Tibial artery (tissue), 4 donors: ENCODE results near the gene OXGR1.

ENCODE experiments used
- DNase-seq, 2 donors: peaks; one replicate each; pipeline ENCODE4 v3.0.0-alpha.2; 2019
- H3K27ac ChIP-seq, 2 donors: fragments of 200-600 bp; sonication (generic) in 1 of 2; 1 replicate in 1 of 2; 2 replicates in 1 of 2; pipeline ENCODE4 v1.5.1; 2018 to 2019; ENCODE audit warnings: mild to moderate bottlenecking in 1 of 2
- H3K27me3 ChIP-seq, 2 donors: fragments of 200-600 bp; sonication (generic) in 1 of 2; one replicate each; pipeline versions ENCODE4 v1.5.1 to v1.6.0; 2016 to 2019
- H3K36me3 ChIP-seq, 3 donors: fragments of 200-600 bp; sonication (generic) in 2 of 3; one replicate each; pipeline ENCODE4 v1.5.1; 2016 to 2019; ENCODE audit warnings: mild to moderate bottlenecking in 2 of 3
- H3K4me1 ChIP-seq, 4 donors: fragments of 200-600 bp; sonication (generic) in 2 of 4; 1 replicate in 3 of 4; 2 replicates in 1 of 4; pipeline ENCODE4 v1.5.1; 2016 to 2019
- H3K4me3 ChIP-seq, 2 donors: fragments of 200-600 bp; sonication (generic) in 1 of 2; 1 replicate in 1 of 2; 2 replicates in 1 of 2; pipeline ENCODE4 v1.5.1; 2018 to 2019; ENCODE audit warnings: mild to moderate bottlenecking in 2 of 2
- H3K9me3 ChIP-seq, 3 donors: fragments of 200-600 bp; sonication (generic) in 1 of 3; one replicate each; pipeline ENCODE4 v1.5.1; 2016 to 2019
- intact Hi-C: fragments of 100-400 bp; cut with DNase I; formaldehyde crosslinking; loops from one replicate; pipeline ENCODE4 v1.15.0; 2023; ENCODE audit warnings: low total_unique reads
- TF ChIP-seq, protein P1 (sequence below), 2 experiments: fragments of 200-600 bp in 1 of 2; fragments of 450-650 bp in 1 of 2; IDR thresholded peaks; one replicate each; pipeline ENCODE4 v1.5.1; 2017 to 2019; ENCODE audit warnings: antibody characterized with exemption in 2 of 2, mild to moderate bottlenecking in 1 of 2, moderate library complexity in 1 of 2

The OXGR1 gene

GRCh38 chr13:97019236-97019635 lies 25.0 kb upstream of the OXGR1 start:
- no peaks in the 10 kb centered on the region for H3K36me3 ChIP-seq
- H3K4me1 ChIP-seq, result peaks cover 0 to 5% (median 0%) of the 10 kb centered on the region in 4 donors
- H3K4me3 ChIP-seq, result no peak overlapping the region
- no peaks in the 10 kb centered on the region for H3K27me3 ChIP-seq
- intact Hi-C loops, result no loop called here
- H3K27ac ChIP-seq, result no peak overlapping the region
- TF ChIP-seq, protein P1, sequence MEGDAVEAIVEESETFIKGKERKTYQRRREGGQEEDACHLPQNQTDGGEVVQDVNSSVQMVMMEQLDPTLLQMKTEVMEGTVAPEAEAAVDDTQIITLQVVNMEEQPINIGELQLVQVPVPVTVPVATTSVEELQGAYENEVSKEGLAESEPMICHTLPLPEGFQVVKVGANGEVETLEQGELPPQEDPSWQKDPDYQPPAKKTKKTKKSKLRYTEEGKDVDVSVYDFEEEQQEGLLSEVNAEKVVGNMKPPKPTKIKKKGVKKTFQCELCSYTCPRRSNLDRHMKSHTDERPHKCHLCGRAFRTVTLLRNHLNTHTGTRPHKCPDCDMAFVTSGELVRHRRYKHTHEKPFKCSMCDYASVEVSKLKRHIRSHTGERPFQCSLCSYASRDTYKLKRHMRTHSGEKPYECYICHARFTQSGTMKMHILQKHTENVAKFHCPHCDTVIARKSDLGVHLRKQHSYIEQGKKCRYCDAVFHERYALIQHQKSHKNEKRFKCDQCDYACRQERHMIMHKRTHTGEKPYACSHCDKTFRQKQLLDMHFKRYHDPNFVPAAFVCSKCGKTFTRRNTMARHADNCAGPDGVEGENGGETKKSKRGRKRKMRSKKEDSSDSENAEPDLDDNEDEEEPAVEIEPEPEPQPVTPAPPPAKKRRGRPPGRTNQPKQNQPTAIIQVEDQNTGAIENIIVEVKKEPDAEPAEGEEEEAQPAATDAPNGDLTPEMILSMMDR (IDR thresholded peaks at IDR 0.05), result no peak
- no peak for DNase-seq
- H3K9me3 ChIP-seq, result no peaks in the 10 kb centered on the region

GRCh38 chr13:97018029-97018819 lies 23.9 kb upstream of the OXGR1 start:
- Histone ChIP-seq H3K9me3 (no peaks in the 10 kb centered on the region), H3K36me3 (no peaks in the 10 kb centered on the region), H3K4me1 (peaks cover 0 to 5% (median 0%) of the 10 kb centered on the region in 4 donors), H3K27ac (no peak overlapping the region), H3K4me3 (no peak overlapping the region), H3K27me3 (no peaks in the 10 kb centered on the region)
- intact Hi-C loops, result no loop called here
- no peak for DNase-seq
- TF ChIP-seq, protein P1 (IDR thresholded peaks at IDR 0.05), result peak; percentile 80 to 87

- Histone ChIP-seq H3K4me3 (no peak overlapping the region), H3K27ac (no peak overlapping the region)
- intact Hi-C loops, result no loop called here
Observed at GRCh38 chr13:97017322-97017721, 23.0 kb upstream of the OXGR1 start.

GRCh38 chr13:97015661-97016350 lies 21.5 kb upstream of the OXGR1 start:
- H3K4me1 ChIP-seq, result peaks cover 0 to 5% (median 0%) of the 10 kb centered on the region in 4 donors
- intact Hi-C loops, result no loop called here
- no peaks in the 10 kb centered on the region for H3K36me3 ChIP-seq
- no peaks in the 10 kb centered on the region for H3K27me3 ChIP-seq
- no peak overlapping the region for H3K4me3 ChIP-seq
- TF ChIP-seq, protein P1 (IDR thresholded peaks at IDR 0.05), result no peak
- DNase-seq, result no peak
- no peak overlapping the region for H3K27ac ChIP-seq
- no peaks in the 10 kb centered on the region for H3K9me3 ChIP-seq

More at GRCh38 chr13:97017322-97017721, 23.0 kb upstream of the OXGR1 start:
- H3K9me3 ChIP-seq, result no peaks in the 10 kb centered on the region
- no peaks in the 10 kb centered on the region for H3K36me3 ChIP-seq
- no peak for DNase-seq
- H3K27me3 ChIP-seq, result no peaks in the 10 kb centered on the region
- H3K4me1 ChIP-seq, result peaks cover 0 to 5% (median 0%) of the 10 kb centered on the region in 4 donors
- TF ChIP-seq, protein P1 (IDR thresholded peaks at IDR 0.05), result no peak

DNA sequence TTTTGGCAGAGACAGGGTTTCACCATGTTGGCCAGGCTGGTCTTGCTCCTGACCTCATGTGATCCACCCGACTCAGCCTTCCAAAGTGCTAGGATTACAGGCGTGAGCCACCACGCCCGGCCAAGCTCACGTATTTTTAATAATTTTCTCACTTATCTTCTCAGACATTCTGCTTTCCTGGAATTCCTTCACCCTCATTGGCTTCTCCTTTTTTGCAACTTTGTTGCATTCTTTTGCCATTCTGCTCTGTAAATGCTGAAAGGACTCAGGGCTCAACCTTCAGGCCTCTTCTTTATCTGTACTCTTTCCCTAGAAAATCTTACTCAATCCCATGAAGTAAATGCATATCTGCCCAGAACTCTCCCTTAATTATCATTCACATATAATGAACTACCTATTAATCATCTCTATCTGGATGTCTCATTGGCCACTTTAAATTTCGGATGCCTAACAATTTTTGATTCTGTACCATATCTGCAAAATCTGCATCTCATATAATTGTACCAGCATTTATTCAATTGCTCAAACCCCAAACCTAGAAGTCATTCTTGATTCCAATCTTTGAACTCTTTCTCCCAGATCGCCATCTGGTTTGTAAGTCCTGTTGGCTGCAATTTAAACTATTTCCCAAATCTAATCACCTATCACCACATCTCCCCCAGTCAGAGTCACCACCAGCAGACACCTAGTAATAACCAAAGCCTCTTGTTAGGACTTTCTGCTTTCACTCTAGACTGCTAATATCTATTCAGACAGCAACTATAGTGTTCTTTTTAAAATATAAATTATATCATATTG lies 18.2 kb upstream of the OXGR1 start:
- intact Hi-C loops, result no loop called here
- Histone ChIP-seq H3K9me3 (no peaks in the 10 kb centered on the region), H3K27me3 (no peaks in the 10 kb centered on the region), H3K36me3 (no peaks in the 10 kb centered on the region), H3K4me1 (no peaks in the 10 kb centered on the region), H3K27ac (no peak overlapping the region), H3K4me3 (no peak overlapping the region)
- no peak for DNase-seq
- TF ChIP-seq, protein P1 (IDR thresholded peaks at IDR 0.05), result no peak
